Mononuclear cell (primary cell): Measurements from ENCODE around the gene SH2D1B. TPM values are rescaled to one million over a fixed set of nuclear protein-coding genes. Genes with fewer than 3 reads are reported as not detected.
"Not testable (repeated sequence)": the region's sequence is repeated elsewhere in the genome, so short reads cannot be mapped to it uniquely, and the experiment has no call there.

ENCODE experiments used
- H3K27me3 ChIP-seq: 2 replicates; pipeline ENCODE4 v1.6.0; 2011; ENCODE audit warnings: low read length, control low read depth; ENCODE audit not compliant: insufficient read depth
- H3K4me1 ChIP-seq: 2 replicates; pipeline ENCODE4 v1.5.1; 2011; ENCODE audit warnings: mild to moderate bottlenecking, low read length, control low read depth; ENCODE audit not compliant: insufficient read depth
- H3K4me3 ChIP-seq: 2 replicates; pipeline ENCODE4 v1.5.1; 2011; ENCODE audit warnings: mild to moderate bottlenecking, low read length, moderate library complexity
- H3K9me3 ChIP-seq: 2 replicates; pipeline ENCODE4 v1.5.1; 2011; ENCODE audit warnings: low read depth, mild to moderate bottlenecking, control low read depth, low read length
- total RNA-seq: library from RNA; depleted of rRNA; stranded (reverse); fragments of >200 nt; gene quantifications from one replicate; pipeline ENCODE4 v1.2.3, GENCODE V29; 2012

The SH2D1B gene
- total RNA-seq, 1 donor: 14.0 TPM

GRCh38 chr1:162366149-162366548 lies 45.8 kb downstream of the SH2D1B start:
- H3K27me3 ChIP-seq: no peaks in the 10 kb centered on the region

GRCh38 chr1:162365284-162366020 lies 46.5 kb downstream of the SH2D1B start:
- Histone ChIP-seq H3K27me3 (no peaks in the 10 kb centered on the region), H3K4me3 (no peak overlapping the region), H3K4me1 (no peaks in the 10 kb centered on the region), H3K9me3 (no peaks in the 10 kb centered on the region)

More at GRCh38 chr1:162366149-162366548, 45.8 kb downstream of the SH2D1B start:
- no peaks in the 10 kb centered on the region for H3K9me3 ChIP-seq
- H3K4me3 ChIP-seq: no peak overlapping the region
- no peaks in the 10 kb centered on the region for H3K4me1 ChIP-seq

GRCh38 chr1:162364498-162364897 lies 47.4 kb downstream of the SH2D1B start:
- Histone ChIP-seq H3K9me3 (no peaks in the 10 kb centered on the region), H3K4me3 (no peak overlapping the region), H3K4me1 (no peaks in the 10 kb centered on the region), H3K27me3 (no peaks in the 10 kb centered on the region)

- no peaks in the 10 kb centered on the region for H3K9me3 ChIP-seq
- H3K4me1 ChIP-seq: no peaks in the 10 kb centered on the region
- H3K27me3 ChIP-seq: no peaks in the 10 kb centered on the region
- no peak overlapping the region for H3K4me3 ChIP-seq
These were observed 48.1 kb downstream of the SH2D1B start for GRCh38 chr1:162363823-162364222.

GRCh38 chr1:162361349-162361748 lies 50.6 kb downstream of the SH2D1B start:
- no peaks in the 10 kb centered on the region for H3K4me1 ChIP-seq
- H3K4me3 ChIP-seq: no peak overlapping the region
- H3K27me3 ChIP-seq: no peaks in the 10 kb centered on the region
- no peaks in the 10 kb centered on the region for H3K9me3 ChIP-seq

GRCh38 chr1:162360874-162361260 lies 51.1 kb downstream of the SH2D1B start:
- no peaks in the 10 kb centered on the region for H3K4me1 ChIP-seq
- H3K9me3 ChIP-seq: no peaks in the 10 kb centered on the region
- H3K27me3 ChIP-seq: no peaks in the 10 kb centered on the region
- H3K4me3 ChIP-seq: no peak overlapping the region

DNA sequence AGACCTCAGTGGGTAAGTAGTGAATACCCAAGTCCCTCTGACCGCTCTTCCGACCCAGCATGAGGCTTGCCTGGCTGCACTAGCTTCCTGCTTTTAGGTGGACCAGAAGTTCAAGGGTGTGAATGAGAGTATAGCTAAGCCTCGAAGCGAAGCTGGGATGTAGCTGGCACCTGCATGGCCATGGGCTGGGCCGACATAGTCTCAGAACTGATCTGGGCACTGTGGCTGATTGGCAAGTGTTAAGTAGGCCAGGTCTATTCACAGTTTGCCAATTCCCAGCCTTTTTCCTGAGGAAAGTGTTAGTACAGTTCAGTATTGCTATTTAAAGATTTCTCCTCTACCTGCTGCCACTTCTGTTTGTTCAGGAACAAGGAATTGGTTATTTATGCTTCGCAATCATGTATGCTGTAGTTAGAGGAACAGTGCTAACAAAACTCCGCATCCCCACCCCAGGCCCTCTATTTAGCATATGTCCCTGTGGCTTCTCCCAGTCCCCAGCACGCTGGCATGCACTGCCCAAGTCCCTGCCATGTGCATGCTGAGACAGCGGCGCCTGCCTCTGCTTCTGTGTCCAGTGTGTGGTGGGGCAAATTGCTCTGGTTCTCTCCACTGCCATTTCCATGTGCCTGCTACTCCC lies 51.6 kb downstream of the SH2D1B start:
- H3K4me1 ChIP-seq: no peaks in the 10 kb centered on the region
- H3K4me3 ChIP-seq: no peak overlapping the region
- H3K9me3 ChIP-seq: no peaks in the 10 kb centered on the region
- H3K27me3 ChIP-seq: no peaks in the 10 kb centered on the region

DNA sequence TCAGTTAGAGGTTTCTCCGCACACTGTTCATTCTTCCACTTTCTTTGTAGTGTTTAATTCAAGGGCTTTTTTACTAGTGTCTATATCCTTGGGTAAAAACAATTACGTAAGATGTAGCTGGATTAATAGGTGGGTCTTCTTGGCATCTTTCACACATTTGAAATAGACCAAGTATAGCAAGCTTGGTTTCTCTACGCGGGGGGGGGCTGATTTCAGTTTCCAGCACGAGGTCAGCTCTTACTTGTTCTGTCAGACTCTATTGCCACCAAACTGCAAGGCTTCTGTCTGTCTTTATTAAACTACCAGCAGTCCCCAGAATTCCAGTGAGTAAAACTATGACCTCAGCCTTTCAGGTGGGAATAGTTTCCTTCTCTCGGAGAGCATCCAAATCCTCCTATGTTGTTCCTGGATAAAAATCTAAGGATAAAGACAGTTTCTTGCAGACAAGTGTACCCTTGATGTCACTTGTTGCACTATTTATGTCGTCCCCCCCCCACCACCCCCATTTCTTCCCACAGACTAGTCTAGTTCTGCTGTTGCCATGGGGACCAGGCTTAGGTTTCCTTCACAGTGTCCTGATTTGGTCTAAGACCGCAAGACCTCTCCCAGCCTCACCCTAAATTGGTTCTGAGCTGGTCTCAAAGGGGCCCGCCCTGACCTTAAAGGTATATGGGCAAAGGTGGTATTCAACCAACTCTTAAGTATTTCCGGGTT lies 52.3 kb downstream of the SH2D1B start:
- H3K9me3 ChIP-seq: no peaks in the 10 kb centered on the region
- no peak overlapping the region for H3K4me3 ChIP-seq
- H3K4me1 ChIP-seq: no peaks in the 10 kb centered on the region
- H3K27me3 ChIP-seq: no peaks in the 10 kb centered on the region

DNA sequence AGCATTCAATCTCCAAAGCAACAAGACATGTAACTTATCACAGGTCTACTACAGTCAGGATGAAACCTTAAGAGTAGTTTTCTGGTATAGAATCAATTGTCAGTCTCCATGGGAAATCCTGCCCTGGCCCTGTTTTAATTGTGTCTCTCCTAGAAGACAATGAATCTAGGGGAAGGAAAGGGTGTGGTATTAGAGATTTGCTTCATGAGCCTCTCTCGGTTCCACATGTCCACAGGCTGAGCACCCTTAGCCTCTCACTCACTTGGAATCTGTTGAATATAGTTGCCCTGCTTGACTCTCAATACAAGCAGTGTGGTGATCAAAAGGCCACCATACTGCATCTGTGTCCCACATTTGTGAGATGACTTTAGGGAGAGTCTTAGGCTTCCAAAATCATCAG lies 53.0 kb downstream of the SH2D1B start:
- H3K9me3 ChIP-seq: no peaks in the 10 kb centered on the region
- H3K4me3 ChIP-seq: no peak overlapping the region
- H3K27me3 ChIP-seq: no peaks in the 10 kb centered on the region
- no peaks in the 10 kb centered on the region for H3K4me1 ChIP-seq

DNA sequence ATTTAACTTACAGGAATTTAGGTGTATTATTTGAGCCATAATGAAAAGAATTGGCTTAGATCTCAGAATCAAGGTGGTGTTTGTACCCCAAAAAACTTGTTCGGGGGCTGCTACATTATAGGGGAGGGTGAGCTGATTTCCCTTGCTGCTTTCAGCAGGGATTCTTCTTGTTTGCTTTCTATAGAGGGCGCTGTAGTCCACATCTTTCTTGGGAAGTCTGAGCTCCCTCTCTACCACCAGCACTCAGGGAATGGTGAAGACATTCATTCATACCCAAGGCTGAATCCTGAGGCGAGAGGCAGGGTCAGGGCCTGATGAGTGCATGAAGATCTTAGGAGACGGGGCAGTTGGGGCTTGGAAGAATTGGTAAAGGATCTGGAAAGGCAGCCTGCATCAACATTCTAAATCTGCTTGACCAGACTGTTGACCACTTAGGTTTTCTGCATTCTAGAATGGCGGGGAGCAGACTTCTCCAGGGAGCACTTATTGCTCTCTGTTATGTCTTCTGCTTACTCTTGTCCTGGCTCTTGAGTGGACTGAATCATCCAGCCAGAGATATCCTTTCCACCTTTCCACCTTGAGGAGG lies 54.2 kb downstream of the SH2D1B start:
- Histone ChIP-seq H3K4me1 (no peaks in the 10 kb centered on the region), H3K27me3 (no peaks in the 10 kb centered on the region), H3K9me3 (no peaks in the 10 kb centered on the region)

DNA sequence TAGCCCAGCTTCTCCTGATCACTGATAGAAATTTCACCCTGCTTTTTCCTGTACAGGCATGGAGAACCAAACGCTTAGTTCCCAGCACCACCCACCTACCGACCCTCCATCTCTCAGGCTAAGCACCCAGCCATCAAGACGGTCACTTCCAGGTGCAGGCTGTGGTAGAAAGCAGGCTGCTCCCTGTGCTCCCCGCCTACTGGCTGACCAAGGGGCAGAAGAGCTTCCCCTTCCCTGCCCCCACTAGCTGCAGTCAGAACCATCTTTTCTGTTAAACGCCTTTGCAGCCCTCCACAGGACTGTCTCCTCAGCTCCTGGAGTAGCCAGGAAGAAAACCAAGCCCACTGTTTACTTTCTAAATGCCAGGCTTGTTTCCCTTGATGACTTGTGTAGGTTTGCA lies 58.2 kb downstream of the SH2D1B start:
- Histone ChIP-seq H3K9me3 (no peaks in the 10 kb centered on the region), H3K4me3 (no peak overlapping the region), H3K27me3 (no peaks in the 10 kb centered on the region), H3K4me1 (peaks cover 5% of the 10 kb centered on the region)

More for the DNA sequence above, 54.2 kb downstream of the SH2D1B start:
- H3K4me3 ChIP-seq: no peak overlapping the region

- peaks cover 5% of the 10 kb centered on the region for H3K4me1 ChIP-seq
- H3K27me3 ChIP-seq: no peaks in the 10 kb centered on the region
- no peaks in the 10 kb centered on the region for H3K9me3 ChIP-seq
- H3K4me3 ChIP-seq: no peak overlapping the region
These were observed 58.9 kb downstream of the SH2D1B start for GRCh38 chr1:162353078-162353477.

DNA sequence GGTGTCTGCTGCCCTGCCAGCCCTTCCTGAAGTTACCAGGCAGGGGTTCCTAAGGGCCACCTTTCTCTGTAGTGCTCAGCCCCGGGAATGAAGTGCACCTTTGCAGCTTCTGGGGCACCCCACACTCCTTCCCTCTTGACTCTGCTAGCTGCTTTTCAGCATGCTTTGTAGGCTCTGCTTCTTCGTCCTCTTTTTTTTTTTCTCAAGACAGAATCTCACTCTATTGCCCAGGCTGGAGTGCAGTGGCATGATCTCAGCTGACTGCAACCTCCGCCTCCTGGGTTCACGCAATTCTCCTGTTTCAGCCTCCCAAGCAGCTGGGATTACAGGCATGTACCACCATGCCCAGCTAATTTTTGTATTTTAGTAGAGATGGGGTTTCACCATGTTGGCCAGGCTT lies 60.1 kb downstream of the SH2D1B start:
- H3K4me1 ChIP-seq, H3K27me3 ChIP-seq, H3K9me3 ChIP-seq, H3K4me3 ChIP-seq: not testable (repeated sequence)

- Histone ChIP-seq H3K27me3 (no peaks in the 10 kb centered on the region), H3K4me3 (no peak overlapping the region), H3K4me1 (peaks cover 5% of the 10 kb centered on the region), H3K9me3 (no peaks in the 10 kb centered on the region)
These were observed 60.6 kb downstream of the SH2D1B start for GRCh38 chr1:162351246-162351842.
